ENCODE data around the gene COBL.

DNA sequence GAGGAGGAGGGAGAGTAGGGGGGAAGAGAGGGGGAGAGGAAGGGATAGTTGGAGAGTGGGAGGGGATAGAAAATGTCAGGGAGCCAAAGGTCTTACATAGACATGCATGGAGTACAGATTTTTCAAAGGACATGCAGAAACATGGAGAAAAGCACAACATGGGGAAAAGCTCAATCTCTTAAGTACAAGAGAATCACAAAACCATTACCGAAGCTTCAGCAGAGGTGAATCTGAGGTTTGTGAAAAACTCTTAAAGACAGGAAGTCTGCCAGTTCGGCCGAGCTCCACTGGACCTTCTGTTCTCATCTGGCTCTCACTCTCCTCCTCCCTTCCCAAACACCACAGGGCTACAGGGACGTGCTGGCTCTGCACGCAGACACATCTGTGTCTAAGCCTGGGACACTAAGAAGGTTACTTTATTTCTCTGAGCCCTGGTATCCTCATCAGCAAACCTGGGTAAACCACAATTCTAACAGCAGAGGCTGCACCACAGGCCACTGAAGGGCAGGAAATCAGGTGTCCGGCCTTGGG is 133.9 kb downstream of the COBL start:
- no peak for TF ChIP-seq CTCF (IDR thresholded peaks at IDR 0.05)
- no peak for TF ChIP-seq POLR2A (IDR thresholded peaks at IDR 0.05)

All from uterus (tissue), 2 donors.